Tibial nerve (tissue), 4 donors: ENCODE data around the gene MTUS2. TPM values are rescaled to one million over a fixed set of nuclear protein-coding genes. Genes with fewer than 3 reads are reported as not detected.

Experiments
- DNase-seq, 2 donors: peaks; one replicate each; pipeline ENCODE4 v3.0.0-alpha.2; 2019; ENCODE audit warnings: low spot score in 2 of 2
- H3K27ac ChIP-seq, 4 donors: fragments of 200-600 bp; sonication (generic) in 3 of 4; one replicate each; pipeline ENCODE4 v1.5.1; 2017 to 2019; ENCODE audit warnings: mild to moderate bottlenecking in 1 of 4
- H3K27me3 ChIP-seq, 2 donors: fragments of 200-600 bp; sonication (generic) in 1 of 2; one replicate each; pipeline versions ENCODE4 v1.5.1 to v1.6.0; 2017 to 2019
- H3K36me3 ChIP-seq, 3 donors: fragments of 200-600 bp; sonication (generic); one replicate each; pipeline ENCODE4 v1.5.1; 2018 to 2019
- H3K4me1 ChIP-seq, 4 donors: fragments of 200-600 bp; sonication (generic) in 3 of 4; one replicate each; pipeline ENCODE4 v1.5.1; 2017 to 2019
- H3K4me3 ChIP-seq, 4 donors: fragments of 200-600 bp; sonication (generic) in 3 of 4; one replicate each; pipeline ENCODE4 v1.5.1; 2017 to 2019; ENCODE audit warnings: mild to moderate bottlenecking in 1 of 4, moderate library complexity in 1 of 4
- H3K9me3 ChIP-seq, 4 donors: fragments of 200-600 bp; sonication (generic) in 3 of 4; one replicate each; pipeline ENCODE4 v1.5.1; 2017 to 2019
- EP300 ChIP-seq, 2 donors: sonication (generic); formaldehyde crosslinking; IDR thresholded peaks; one replicate each; pipeline ENCODE4 v1.6.1; 2017; ENCODE audit warnings: antibody characterized with exemption in 2 of 2, mild to moderate bottlenecking in 1 of 2
- POLR2A ChIP-seq, 2 donors: fragments of 450-650 bp; IDR thresholded peaks; one replicate each; pipeline ENCODE4 v1.6.1; 2017; ENCODE audit warnings: antibody characterized with exemption in 2 of 2, mild to moderate bottlenecking in 2 of 2, moderate library complexity in 2 of 2
- WGBS, 2 donors: methylation state at CpG; one replicate each; pipeline ENCODE4 v1.1.5; 2018; 5-methylcytosine and 5-hydroxymethylcytosine counted together
- total RNA-seq, 4 donors: library from RNA; depleted of rRNA; stranded (reverse); fragments of >200 nt; gene quantifications; one replicate each; pipeline ENCODE4 v1.1.0, GENCODE V29; 2016
- TF ChIP-seq, protein P1 (sequence below), 5 experiments: fragments of 200-600 bp in 3 of 5; fragments of 450-650 bp in 2 of 5; sonication (generic) in 3 of 5; IDR thresholded peaks; one replicate each; pipeline ENCODE4 v1.5.1; 2016 to 2019; ENCODE audit warnings: antibody characterized with exemption in 5 of 5, mild to moderate bottlenecking in 3 of 5, moderate library complexity in 2 of 5

The MTUS2 gene
- total RNA-seq, 4 donors from 2014 or later, result 0.20 TPM; not detected in 3

GRCh38 chr13:28822151-28822550, 2.0 kb downstream of the MTUS2 start:
- peaks cover 0 to 12% (median 3%) of the 10 kb centered on the region in 4 donors for H3K4me1 ChIP-seq
- H3K4me3 ChIP-seq, result no peak overlapping the region
- H3K27me3 ChIP-seq, result peaks cover 0 to 40% of the 10 kb centered on the region in 2 donors
- 75 to 76% methylated on average over 5 of the region's 5 CpGs for WGBS, 2 donors
- TF ChIP-seq POLR2A (IDR thresholded peaks at IDR 0.05), result no peak
- TF ChIP-seq, protein P1, sequence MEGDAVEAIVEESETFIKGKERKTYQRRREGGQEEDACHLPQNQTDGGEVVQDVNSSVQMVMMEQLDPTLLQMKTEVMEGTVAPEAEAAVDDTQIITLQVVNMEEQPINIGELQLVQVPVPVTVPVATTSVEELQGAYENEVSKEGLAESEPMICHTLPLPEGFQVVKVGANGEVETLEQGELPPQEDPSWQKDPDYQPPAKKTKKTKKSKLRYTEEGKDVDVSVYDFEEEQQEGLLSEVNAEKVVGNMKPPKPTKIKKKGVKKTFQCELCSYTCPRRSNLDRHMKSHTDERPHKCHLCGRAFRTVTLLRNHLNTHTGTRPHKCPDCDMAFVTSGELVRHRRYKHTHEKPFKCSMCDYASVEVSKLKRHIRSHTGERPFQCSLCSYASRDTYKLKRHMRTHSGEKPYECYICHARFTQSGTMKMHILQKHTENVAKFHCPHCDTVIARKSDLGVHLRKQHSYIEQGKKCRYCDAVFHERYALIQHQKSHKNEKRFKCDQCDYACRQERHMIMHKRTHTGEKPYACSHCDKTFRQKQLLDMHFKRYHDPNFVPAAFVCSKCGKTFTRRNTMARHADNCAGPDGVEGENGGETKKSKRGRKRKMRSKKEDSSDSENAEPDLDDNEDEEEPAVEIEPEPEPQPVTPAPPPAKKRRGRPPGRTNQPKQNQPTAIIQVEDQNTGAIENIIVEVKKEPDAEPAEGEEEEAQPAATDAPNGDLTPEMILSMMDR (IDR thresholded peaks at IDR 0.05), result no peak
- no peak for TF ChIP-seq EP300 (IDR thresholded peaks at IDR 0.05)
- peaks cover 0 to 3% (median 0%) of the 10 kb centered on the region in 4 donors for H3K9me3 ChIP-seq
- no peaks in the 10 kb centered on the region for H3K36me3 ChIP-seq
- DNase-seq, result no peak
- H3K27ac ChIP-seq, result no peak overlapping the region

- H3K27me3 ChIP-seq, result peaks cover 0 to 33% of the 10 kb centered on the region in 2 donors
- TF ChIP-seq, protein P1 (IDR thresholded peaks at IDR 0.05), result no peak
- no peak for TF ChIP-seq EP300 (IDR thresholded peaks at IDR 0.05)
- no peaks in the 10 kb centered on the region for H3K36me3 ChIP-seq
- no peak overlapping the region for H3K4me3 ChIP-seq
- DNase-seq, result no peak
- H3K4me1 ChIP-seq, result peaks cover 0 to 12% (median 3%) of the 10 kb centered on the region in 4 donors
- H3K9me3 ChIP-seq, result peaks cover 0 to 2% (median 0%) of the 10 kb centered on the region in 4 donors
- no peak overlapping the region for H3K27ac ChIP-seq
- whole genome bisulfite sequencing, 2 donors, result 49 to 54% methylated on average over 3 of the region's 3 CpGs
These were observed 2.7 kb downstream of the MTUS2 start for GRCh38 chr13:28822801-28823200.

- no peak overlapping the region for H3K4me3 ChIP-seq
- TF ChIP-seq EP300 (IDR thresholded peaks at IDR 0.05) (no peak), POLR2A (IDR thresholded peaks at IDR 0.05) (no peak)
- TF ChIP-seq, protein P1 (IDR thresholded peaks at IDR 0.05), result no peak
- H3K36me3 ChIP-seq, result no peaks in the 10 kb centered on the region
- H3K27ac ChIP-seq, result no peak overlapping the region
- H3K27me3 ChIP-seq, result peaks cover 0 to 15% of the 10 kb centered on the region in 2 donors
- WGBS, 2 donors, result 60 to 68% methylated on average over 3 of the region's 3 CpGs
- peaks cover 0 to 4% (median 2%) of the 10 kb centered on the region in 4 donors for H3K4me1 ChIP-seq
- DNase-seq, result no peak
- H3K9me3 ChIP-seq, result peaks cover 0 to 27% (median 3%) of the 10 kb centered on the region in 4 donors
These were observed 5.2 kb downstream of the MTUS2 start for GRCh38 chr13:28825379-28825778.

- H3K27me3 ChIP-seq, result peaks cover 0 to 5% of the 10 kb centered on the region in 2 donors
- no peak overlapping the region for H3K27ac ChIP-seq
- no peaks in the 10 kb centered on the region for H3K4me1 ChIP-seq
- no peak for DNase-seq
- WGBS, 2 donors, result 86% methylated on average over 1 of the region's 1 CpG
- no peak for TF ChIP-seq POLR2A (IDR thresholded peaks at IDR 0.05)
- TF ChIP-seq, protein P1 (IDR thresholded peaks at IDR 0.05), result no peak
- no peak for TF ChIP-seq EP300 (IDR thresholded peaks at IDR 0.05)
- no peaks in the 10 kb centered on the region for H3K36me3 ChIP-seq
- H3K9me3 ChIP-seq, result peaks cover 0 to 37% (median 5%) of the 10 kb centered on the region in 4 donors
- H3K4me3 ChIP-seq, result no peak overlapping the region
These were observed 6.2 kb downstream of the MTUS2 start for GRCh38 chr13:28826368-28826767.

DNA sequence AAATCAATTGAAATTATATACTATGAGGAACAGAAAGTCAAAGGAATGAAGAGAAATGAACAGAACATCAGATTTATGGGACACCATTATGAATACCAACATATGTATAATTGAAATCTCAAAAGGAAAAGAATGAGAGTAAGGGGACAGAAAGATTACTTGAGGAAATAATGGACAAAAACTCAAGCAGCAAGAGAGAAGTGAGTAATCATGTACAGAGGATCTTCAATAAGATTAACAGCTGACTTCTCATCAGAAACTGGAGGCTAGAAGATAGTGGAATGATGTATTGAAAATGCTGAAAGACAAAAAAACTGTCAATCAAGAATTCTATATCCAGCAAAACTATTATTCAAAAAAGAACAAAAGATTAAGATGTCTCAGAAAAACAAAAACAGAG, 10.4 kb downstream of the MTUS2 start:
- H3K27ac ChIP-seq, result no peak overlapping the region
- H3K9me3 ChIP-seq, result peaks cover 0 to 43% (median 5%) of the 10 kb centered on the region in 4 donors
- no peaks in the 10 kb centered on the region for H3K36me3 ChIP-seq
- no peak for DNase-seq
- H3K27me3 ChIP-seq, result no peaks in the 10 kb centered on the region
- TF ChIP-seq, protein P1 (IDR thresholded peaks at IDR 0.05), result no peak
- no peaks in the 10 kb centered on the region for H3K4me1 ChIP-seq
- no peak overlapping the region for H3K4me3 ChIP-seq
